ENCODE data around the gene CDKN1A.

Gene CDKN1A

DNA sequence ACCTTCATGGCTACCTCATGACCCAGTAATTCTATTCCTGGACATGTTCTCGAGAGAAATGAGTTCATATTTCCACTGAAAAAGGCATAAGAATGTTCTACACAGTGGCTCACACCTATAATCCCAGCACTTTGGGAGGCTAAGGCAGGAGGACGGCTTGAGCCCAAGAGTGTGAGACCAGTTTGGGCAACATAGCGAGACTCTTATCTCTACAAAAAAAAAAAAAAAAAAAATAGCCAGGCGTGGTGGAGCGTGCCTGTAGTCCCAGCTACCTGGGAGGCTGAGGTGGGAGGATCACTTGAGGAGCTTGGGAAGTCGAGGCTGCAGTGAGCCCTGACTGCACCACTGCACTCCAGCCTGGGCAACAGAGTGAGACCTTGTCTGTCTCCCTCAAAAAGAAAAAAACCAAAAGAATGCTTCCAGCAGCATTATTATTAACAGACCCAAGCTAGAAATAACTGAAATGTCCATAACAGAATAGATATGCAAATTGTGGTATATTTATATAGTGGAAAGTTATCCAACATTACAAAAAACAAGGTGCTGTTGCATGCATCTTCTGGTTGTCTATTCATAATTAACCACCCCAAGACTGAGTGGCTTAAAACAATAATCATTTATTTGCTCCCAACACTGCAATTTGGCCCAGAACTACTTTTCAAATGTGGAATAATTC lies 9.7 kb downstream of the CDKN1A start:
- Mint-ChIP-seq H3K27ac (peak overlapping the region in 1 of 2 donors; percentile 73), H3K27me3 (no peaks in the 10 kb centered on the region), H3K4me3 (no peak overlapping the region), H3K9me3 (no peaks in the 10 kb centered on the region), H3K36me3 (ENCODE audit: insufficient read depth) (peaks cover 43% of the 10 kb centered on the region), H3K4me1 (ENCODE audit: low read depth in 2 of 2) (peaks cover 9 to 15% of the 10 kb centered on the region in 2 donors)
- DNase-seq (no peak), ATAC-seq (replicated peaks) (no peak)

DNA sequence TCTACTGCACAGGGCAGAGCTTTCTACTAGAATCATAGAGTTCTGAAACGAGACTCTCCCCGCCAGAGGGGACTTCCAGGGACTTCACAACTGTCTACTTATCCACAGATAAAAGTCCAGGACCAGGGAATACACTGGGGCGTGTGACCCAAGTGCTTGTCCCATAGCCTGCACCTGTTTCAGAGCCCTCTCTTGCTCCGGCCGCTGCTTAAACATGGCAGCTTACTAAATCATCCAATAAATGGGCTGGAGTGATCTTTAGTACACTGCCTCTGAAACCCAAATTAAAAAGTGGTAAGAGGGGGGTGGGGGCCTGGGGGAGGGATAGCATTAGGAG lies 10.2 kb downstream of the CDKN1A start:
- Mint-ChIP-seq H3K27ac (peak overlapping the region in 1 of 2 donors; percentile 73), H3K36me3 (ENCODE audit: insufficient read depth) (peaks cover 41% of the 10 kb centered on the region), H3K9me3 (no peaks in the 10 kb centered on the region), H3K27me3 (no peaks in the 10 kb centered on the region), H3K4me1 (ENCODE audit: low read depth in 2 of 2) (peaks cover 9 to 18% of the 10 kb centered on the region in 2 donors), H3K4me3 (no peak overlapping the region)
- ATAC-seq (replicated peaks) (no peak), DNase-seq (no peak)

DNA sequence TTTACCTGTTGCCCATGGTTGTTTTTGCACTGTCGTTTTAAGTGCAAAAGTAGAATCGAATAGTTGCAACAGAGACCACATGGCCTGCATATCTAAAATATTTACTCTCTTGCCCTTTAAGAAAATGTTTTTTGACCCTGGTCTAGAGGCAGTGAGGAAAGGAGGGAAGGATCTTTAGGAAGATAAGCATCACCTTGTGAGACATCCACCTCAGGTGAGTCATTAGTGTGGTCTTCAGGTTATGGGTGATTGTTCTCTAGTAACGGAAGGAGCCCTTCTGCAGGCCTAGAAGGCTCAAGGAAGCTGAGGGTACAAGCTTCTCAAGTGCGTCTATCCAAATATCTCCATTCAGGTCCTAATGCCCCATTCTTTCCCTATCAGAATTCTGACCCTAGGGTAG lies 12.5 kb downstream of the CDKN1A start:
- Mint-ChIP-seq H3K4me3 (no peak overlapping the region), H3K9me3 (no peaks in the 10 kb centered on the region), H3K36me3 (ENCODE audit: insufficient read depth) (peaks cover 25% of the 10 kb centered on the region), H3K27ac (peak overlapping the region in 1 of 2 donors; percentile 66), H3K4me1 (ENCODE audit: low read depth in 2 of 2) (peaks cover 9 to 18% of the 10 kb centered on the region in 2 donors), H3K27me3 (no peaks in the 10 kb centered on the region)
- ATAC-seq (replicated peaks) (peak; percentile 20), DNase-seq (no peak)

DNA sequence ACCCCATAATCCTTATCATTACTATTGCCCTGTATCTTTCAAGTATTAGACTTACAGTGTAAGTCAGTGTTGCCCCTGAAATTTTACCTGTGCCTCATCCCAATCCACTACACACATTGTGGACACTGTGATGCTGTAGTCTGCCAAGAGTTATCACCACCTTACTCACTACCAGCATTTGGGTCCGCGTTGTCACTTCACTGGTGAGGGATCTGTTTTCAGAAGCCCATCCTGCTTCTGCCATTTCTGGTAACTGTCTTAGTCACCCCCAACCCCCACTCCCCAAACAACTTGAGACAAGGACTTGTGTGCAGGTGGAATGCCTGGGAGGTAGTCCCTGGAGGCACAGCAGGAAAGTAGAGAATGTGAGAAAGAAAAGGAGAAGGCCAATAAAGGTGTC lies 13.1 kb downstream of the CDKN1A start:
- Mint-ChIP-seq H3K4me1 (ENCODE audit: low read depth in 2 of 2) (peaks cover 9 to 18% of the 10 kb centered on the region in 2 donors), H3K4me3 (no peak overlapping the region), H3K27me3 (no peaks in the 10 kb centered on the region), H3K27ac (peak overlapping the region in 1 of 2 donors; percentile 81), H3K9me3 (no peaks in the 10 kb centered on the region), H3K36me3 (ENCODE audit: insufficient read depth) (peaks cover 19% of the 10 kb centered on the region)
- ATAC-seq (replicated peaks): no peak
- DNase-seq: no peak

DNA sequence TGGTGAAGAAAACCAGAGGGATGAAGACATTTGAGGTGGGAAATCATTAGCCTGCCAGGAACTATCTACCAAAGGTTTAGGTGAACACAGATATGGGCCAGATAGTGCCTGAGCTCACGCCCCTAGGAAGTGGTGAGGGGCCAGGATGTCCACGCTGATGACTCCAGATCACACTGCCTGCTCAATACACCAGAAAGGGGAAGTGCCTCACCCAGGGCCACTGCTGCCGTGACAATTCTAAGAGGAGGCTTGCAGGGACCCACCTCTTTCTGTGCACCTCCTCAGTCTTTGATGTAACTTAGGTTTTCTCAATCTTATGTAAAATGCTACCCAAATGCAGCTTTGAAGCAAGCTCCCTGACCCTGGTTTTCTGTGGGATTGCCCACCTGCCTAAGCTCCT lies 13.7 kb downstream of the CDKN1A start:
- Mint-ChIP-seq H3K27ac (peak overlapping the region; percentile 42 to 81), H3K27me3 (no peaks in the 10 kb centered on the region), H3K4me1 (ENCODE audit: low read depth in 2 of 2) (peaks cover 9 to 18% of the 10 kb centered on the region in 2 donors), H3K36me3 (ENCODE audit: insufficient read depth) (peaks cover 19% of the 10 kb centered on the region), H3K4me3 (no peak overlapping the region), H3K9me3 (no peaks in the 10 kb centered on the region)
- peak in 1 of 3 experiments; percentile 16 for DNase-seq
- peak; percentile 83 for ATAC-seq (replicated peaks)

DNA sequence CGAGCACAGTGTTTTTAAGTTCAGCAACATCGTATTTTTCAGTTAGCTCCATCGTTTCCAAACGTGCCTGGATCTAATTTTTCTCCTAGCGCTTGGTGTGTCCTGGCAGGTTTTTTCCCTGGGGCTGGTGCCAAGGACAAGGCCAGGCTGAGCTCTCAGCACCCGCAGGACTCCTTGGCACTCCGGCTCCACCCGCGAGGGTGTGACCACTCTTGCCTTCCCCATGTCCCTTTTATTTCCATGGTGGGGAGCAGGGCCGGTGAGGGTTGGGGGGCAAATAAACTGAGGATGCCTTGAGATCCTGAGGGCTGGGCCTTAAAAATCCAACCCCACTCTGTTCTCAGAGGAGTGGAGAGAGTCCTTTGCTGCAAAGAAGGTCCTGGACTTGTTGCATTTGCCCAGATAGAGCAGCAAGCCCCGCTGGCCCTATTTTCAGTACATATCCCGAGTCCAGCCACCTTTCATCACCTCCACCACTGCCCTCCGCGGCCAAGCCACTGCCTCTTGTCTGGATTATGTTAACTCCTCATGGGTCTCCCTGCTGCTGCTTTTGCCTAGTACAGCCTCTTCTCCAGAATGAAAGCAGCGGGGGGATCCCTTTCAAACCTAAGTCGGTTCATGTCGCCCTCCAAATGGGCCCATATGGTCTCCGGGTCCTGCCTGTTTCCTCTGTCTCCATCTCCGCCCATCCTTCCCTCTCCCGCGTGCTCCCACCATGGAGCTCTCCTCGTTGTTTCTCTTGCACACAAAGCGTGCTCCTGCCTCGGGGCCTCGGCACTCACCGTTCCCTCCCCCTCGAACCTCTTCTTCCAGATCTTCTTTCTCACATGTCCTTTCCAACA lies 14.6 kb downstream of the CDKN1A start:
- ATAC-seq (replicated peaks): no peak
- H3K9me3 Mint-ChIP-seq: no peaks in the 10 kb centered on the region
- peaks cover 9 to 22% of the 10 kb centered on the region in 2 donors for H3K4me1 Mint-ChIP-seq (ENCODE audit: low read depth in 2 of 2)
- H3K36me3 Mint-ChIP-seq (ENCODE audit: insufficient read depth): peaks cover 12% of the 10 kb centered on the region
- no peak for DNase-seq
- H3K27ac Mint-ChIP-seq: peak overlapping the region; percentile 42 to 81
- no peak overlapping the region for H3K4me3 Mint-ChIP-seq
- H3K27me3 Mint-ChIP-seq: peaks cover 0 to under 1% of the 10 kb centered on the region in 2 donors

DNA sequence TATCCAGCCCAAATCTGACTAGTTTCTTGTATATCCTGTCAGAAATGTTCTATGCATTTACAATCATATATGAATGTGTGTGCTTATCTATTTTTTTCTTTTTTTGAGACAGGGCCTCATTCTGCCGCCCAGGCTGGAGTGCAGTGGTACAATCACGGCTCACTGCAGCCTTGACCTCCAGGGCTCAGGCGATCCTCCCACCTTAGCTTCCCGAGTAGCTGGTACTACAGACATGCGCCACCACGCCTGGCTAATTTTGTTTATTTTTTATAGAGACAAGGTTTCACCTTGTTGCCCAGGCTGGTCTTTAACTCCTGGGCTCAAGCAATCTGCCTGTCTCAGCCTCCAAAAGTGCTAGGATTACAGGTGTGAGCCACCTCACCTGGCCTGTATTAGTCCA lies 16.1 kb downstream of the CDKN1A start:
- ATAC-seq (replicated peaks) (no peak), DNase-seq (no peak)
- Mint-ChIP-seq H3K4me3 (no peak overlapping the region), H3K36me3 (ENCODE audit: insufficient read depth) (peaks cover 4% of the 10 kb centered on the region), H3K4me1 (ENCODE audit: low read depth in 2 of 2) (peaks cover 9 to 25% of the 10 kb centered on the region in 2 donors), H3K27me3 (peaks cover 0 to 12% of the 10 kb centered on the region in 2 donors), H3K9me3 (no peaks in the 10 kb centered on the region), H3K27ac (no peak overlapping the region)

DNA sequence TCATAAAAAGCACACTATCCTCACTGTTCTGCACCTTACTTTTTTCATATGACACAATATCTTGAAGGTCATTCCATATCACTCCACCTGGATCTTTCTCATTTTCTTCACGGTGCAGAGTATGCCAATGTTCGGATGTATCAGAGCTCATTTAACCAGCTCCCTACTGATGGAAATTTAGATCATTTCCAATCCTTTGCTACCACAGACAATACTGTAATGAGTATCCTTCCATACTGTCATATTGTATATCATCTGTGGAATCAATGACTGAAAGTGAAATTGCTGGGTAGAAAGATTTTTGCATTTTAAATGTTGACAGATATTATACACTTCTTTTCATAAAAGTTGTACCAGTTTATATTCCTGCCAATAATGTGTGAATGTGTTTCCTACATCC lies 16.9 kb downstream of the CDKN1A start:
- peaks cover 9 to 25% of the 10 kb centered on the region in 2 donors for H3K4me1 Mint-ChIP-seq (ENCODE audit: low read depth in 2 of 2)
- H3K27me3 Mint-ChIP-seq: peaks cover 0 to 12% of the 10 kb centered on the region in 2 donors
- H3K27ac Mint-ChIP-seq: no peak overlapping the region
- H3K36me3 Mint-ChIP-seq (ENCODE audit: insufficient read depth): peaks cover 3% of the 10 kb centered on the region
- H3K4me3 Mint-ChIP-seq: no peak overlapping the region
- ATAC-seq (replicated peaks) (no peak), DNase-seq (no peak)
- no peaks in the 10 kb centered on the region for H3K9me3 Mint-ChIP-seq

DNA sequence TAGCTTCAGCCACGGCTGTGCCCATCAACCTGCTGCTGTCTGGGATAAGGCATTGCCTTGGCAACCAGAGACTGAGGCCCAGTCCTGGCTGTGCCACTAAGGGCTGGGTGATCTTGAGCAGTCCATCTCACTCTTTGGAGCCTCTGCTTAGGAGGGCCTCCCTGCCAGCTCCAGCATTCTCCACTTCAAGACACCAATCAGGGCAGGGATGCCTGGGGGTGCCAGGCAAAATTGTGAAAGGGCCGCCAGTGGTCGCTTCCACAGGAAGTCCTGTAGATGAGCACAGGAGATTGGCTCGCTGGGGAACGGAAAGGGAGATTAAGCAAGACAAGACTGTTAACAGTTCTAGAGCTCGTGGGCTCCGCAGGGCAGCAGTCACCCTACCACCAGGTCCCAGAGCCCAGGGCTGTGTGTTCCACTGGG lies 19.0 kb downstream of the CDKN1A start, which contains the start of gene RAB44:
TSS of gene RAB44 (plus strand) at position 346 of the 423 bp plus-strand sequence. CDS start 6,410 bp downstream, outside the sequence.
- H3K9me3 Mint-ChIP-seq: no peaks in the 10 kb centered on the region
- no peak within 1 kb of the TSS for H3K4me3 Mint-ChIP-seq
- no peak within 1 kb of the TSS for H3K27ac Mint-ChIP-seq
- peaks cover 0 to 12% of the 10 kb centered on the region in 2 donors for H3K27me3 Mint-ChIP-seq
- peaks cover 4 to 16% of the 10 kb centered on the region in 2 donors for H3K4me1 Mint-ChIP-seq (ENCODE audit: low read depth in 2 of 2)
- peaks cover 3% of the 10 kb centered on the region for H3K36me3 Mint-ChIP-seq (ENCODE audit: insufficient read depth)
- ATAC-seq (replicated peaks): no peak
- DNase-seq: no peak

DNA sequence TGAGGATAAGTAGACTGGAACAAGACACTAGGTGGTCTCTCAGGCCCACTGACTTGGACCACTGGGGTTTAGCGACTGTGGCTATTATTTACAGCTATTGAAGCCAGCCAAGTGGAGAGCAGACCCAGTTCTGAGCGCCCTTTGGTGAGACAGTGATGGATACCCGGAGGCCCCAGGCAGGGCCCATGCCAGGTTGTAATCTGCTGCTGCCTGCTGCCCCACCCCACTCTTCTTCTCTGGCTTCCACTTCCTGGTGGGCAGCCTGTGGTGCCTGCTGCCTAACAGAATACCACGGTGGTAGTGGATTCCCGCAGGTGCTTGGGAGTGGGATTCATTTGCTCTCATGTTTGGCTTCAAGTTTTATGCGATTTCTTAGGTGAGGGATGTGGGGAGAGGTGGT lies 19.7 kb downstream of the CDKN1A start:
- DNase-seq (no peak), ATAC-seq (replicated peaks) (no peak)
- Mint-ChIP-seq H3K4me3 (no peak overlapping the region), H3K4me1 (ENCODE audit: low read depth in 2 of 2) (peaks cover 0 to 13% of the 10 kb centered on the region in 2 donors), H3K27me3 (peaks cover 0 to 18% of the 10 kb centered on the region in 2 donors), H3K9me3 (no peaks in the 10 kb centered on the region), H3K27ac (no peak overlapping the region), H3K36me3 (ENCODE audit: insufficient read depth) (peaks cover 3% of the 10 kb centered on the region)

DNA sequence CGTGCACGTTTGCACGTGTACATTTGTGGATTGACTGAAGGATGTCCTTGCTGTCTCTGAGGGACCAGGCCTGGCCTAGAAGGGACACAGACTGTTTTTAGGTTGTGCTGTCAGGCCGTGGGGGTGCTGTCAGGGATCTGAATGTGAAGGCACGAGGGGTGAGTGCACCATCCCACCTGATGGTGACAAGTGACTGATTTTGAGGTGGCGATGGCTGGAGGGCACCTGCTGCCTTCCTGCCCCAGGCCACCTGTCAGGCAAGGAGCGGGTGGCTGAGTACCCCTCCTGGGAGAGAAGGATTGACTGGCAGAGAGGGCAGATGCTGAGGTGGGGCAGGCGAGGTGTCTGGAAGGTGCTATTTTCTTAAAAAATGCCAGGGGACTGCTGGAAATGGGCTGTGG lies 20.4 kb downstream of the CDKN1A start:
- ATAC-seq (replicated peaks) (no peak), DNase-seq (no peak)
- no peaks in the 10 kb centered on the region for H3K9me3 Mint-ChIP-seq
- H3K4me1 Mint-ChIP-seq (ENCODE audit: low read depth in 2 of 2): peaks cover 0 to 10% of the 10 kb centered on the region in 2 donors
- no peaks in the 10 kb centered on the region for H3K36me3 Mint-ChIP-seq (ENCODE audit: insufficient read depth)
- H3K27ac Mint-ChIP-seq: no peak overlapping the region
- H3K27me3 Mint-ChIP-seq: peaks cover 0 to 25% of the 10 kb centered on the region in 2 donors
- no peak overlapping the region for H3K4me3 Mint-ChIP-seq

DNA sequence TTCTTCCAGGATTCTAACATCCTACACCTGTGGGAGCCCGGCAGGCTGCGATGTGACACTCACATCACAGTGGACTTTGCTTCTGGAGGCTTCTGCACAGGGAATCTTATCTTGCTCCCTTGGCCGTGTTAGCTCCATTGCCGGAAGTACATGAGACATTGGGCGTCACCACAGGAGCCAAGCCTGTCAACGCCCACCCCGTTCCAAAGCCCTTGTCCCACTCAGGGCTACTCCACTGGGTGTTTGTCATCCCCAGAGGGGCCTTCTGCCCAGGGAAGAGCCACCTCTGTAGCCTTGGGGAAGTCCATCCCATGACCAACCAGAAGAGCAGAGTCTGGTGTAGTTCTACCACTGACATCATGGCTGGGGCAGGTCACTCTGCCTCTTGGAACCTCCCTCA lies 20.8 kb downstream of the CDKN1A start:
- no peak overlapping the region for H3K4me3 Mint-ChIP-seq
- H3K36me3 Mint-ChIP-seq (ENCODE audit: insufficient read depth): no peaks in the 10 kb centered on the region
- no peaks in the 10 kb centered on the region for H3K9me3 Mint-ChIP-seq
- ATAC-seq (replicated peaks) (no peak), DNase-seq (no peak)
- H3K27me3 Mint-ChIP-seq: peaks cover 0 to 28% of the 10 kb centered on the region in 2 donors
- peaks cover 0 to 10% of the 10 kb centered on the region in 2 donors for H3K4me1 Mint-ChIP-seq (ENCODE audit: low read depth in 2 of 2)
- H3K27ac Mint-ChIP-seq: no peak overlapping the region

DNA sequence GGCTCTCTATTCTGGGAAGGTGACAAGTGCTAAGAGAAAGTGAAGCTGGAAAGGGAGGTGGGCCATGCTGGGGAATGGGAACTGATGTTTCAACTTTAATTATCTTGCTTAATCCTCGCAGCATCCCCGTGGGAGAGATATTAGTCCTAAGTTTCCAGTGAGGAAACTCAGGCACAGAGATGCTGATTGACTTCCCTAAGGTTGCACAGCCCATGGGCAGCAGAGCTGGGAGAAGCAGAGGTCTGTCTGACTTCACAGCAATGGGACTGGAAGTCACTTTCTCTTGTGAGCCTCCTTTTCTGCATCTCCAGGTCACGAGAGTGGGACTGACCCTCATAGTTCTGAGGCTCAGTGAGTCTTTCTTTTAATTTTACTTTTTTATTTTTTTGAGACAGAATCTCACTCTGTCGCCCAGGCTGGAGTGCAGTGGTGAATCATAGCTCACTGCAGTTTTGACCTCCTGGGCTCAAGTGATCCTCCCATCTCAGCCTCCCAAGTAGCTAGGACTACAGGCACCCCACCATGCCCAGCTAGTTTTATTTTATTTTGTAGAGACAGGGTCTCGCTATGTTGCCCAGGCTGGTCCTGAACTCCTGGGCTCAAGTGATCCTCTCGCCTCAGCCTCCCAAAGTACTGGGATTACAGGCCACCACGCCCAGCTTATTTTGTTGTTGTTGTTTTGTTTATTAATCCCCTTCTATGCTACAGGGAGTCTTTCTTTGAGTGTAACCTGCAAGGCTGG lies 21.7 kb downstream of the CDKN1A start:
- Mint-ChIP-seq H3K27me3 (peaks cover 0 to 28% of the 10 kb centered on the region in 2 donors), H3K36me3 (ENCODE audit: insufficient read depth) (no peaks in the 10 kb centered on the region), H3K4me1 (ENCODE audit: low read depth in 2 of 2) (peaks cover 0 to 10% of the 10 kb centered on the region in 2 donors), H3K27ac (no peak overlapping the region), H3K9me3 (no peaks in the 10 kb centered on the region), H3K4me3 (no peak overlapping the region)
- DNase-seq: no peak
- no peak for ATAC-seq (replicated peaks)
